GM21528 (cell line): ENCODE results near the gene ELFN1.

ENCODE experiments used
- ATAC-seq: cut with Tn5 transposase; IDR thresholded peaks from one replicate; pipeline ENCODE4 v1.9.1; 2021; ENCODE audit warnings: mild to moderate bottlenecking, moderate library complexity; ENCODE audit not compliant: unreplicated experiment, low FRiP score

ELFN1 gene

DNA sequence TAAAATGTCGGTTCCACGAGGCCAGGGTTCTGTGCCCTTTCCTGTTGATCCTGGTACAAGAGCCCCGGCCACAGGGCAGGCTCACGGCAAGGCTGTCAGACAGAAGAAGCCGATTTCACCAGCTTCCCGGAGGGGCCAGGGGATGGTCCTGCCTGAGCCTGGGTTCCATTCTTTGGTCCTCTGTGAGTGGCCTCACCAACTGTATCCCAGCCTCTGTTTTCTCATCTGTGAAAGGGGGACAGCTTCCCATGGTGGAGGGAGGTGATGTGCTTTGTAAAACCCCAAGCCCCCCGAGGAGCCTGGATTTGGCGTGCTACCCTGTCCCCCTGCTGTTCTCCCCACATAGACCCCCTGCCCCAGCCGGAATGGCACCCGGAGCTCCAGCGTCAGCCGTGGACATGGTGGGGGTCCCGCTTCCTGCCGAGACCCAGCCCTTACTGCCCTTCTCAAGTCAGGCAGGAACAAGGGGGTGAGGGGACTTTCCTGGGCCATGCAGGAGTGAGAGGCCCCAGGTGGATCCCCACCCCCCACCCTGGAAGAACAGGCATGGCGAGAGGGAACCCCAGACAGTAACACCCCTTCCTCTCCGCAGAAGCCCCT lies 28.3 kb upstream of the ELFN1 start:
- ATAC-seq = no peak

DNA sequence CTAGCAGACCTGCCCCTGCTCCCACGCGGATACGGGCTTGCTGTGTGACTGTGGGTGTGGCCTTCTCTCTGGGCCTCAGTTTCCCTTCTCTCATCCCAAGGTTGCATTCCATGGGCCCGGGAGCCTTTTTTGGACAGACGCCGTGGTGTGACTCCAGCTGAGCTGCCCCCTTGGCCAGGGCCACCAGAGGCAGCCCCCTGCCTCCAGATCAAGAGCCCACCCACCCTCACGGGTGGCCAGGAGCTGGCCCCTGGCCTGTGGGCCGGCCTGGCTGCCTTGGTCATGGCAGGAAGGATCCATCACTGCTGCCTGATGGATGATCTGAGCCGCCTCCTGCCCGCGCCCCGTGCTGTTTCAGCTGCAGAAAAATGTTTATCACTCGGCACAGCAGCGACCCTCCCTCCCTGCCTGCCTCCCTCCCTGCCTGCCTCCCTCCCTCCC lies 27.8 kb upstream of the ELFN1 start:
- no peak for ATAC-seq

DNA sequence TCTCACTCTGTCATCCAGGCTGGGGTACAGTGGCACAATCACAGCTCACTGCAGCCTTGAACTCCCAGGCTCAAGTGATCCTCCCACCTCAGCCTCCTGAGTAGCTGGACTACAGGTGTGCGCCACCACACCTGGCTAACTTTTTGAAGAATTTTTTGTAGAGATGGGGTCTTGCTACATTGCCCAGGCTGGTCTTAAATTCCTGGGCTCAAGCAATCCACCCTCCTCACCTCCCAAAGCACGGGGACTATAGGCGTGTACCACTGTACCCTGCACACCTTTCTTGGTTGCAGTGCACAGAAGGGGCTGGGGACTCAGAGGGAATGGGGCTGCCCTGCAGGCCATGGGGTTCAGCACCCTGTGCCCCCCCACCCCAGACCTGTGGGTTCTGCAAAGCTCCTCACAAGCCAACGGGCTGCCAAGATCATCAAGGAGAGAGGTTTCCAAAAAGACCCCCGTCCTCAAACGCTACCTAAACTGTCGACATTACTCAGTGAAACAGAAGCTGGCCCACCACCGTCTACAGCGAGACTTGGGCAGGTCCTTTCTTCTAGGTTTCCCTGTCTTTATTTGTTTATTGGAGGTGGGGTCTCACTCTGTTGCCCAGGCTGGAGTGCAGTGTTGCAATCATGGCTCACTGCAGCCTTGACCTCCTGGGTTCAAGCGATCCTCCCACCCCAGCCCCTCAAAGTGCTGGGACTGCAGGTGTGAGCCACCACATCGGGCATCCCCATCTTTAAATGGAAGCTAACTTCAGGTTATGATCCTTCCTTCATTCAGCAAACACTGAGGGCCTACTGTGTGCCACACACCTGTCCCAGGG lies 26.6 kb upstream of the ELFN1 start:
- ATAC-seq = no peak

DNA sequence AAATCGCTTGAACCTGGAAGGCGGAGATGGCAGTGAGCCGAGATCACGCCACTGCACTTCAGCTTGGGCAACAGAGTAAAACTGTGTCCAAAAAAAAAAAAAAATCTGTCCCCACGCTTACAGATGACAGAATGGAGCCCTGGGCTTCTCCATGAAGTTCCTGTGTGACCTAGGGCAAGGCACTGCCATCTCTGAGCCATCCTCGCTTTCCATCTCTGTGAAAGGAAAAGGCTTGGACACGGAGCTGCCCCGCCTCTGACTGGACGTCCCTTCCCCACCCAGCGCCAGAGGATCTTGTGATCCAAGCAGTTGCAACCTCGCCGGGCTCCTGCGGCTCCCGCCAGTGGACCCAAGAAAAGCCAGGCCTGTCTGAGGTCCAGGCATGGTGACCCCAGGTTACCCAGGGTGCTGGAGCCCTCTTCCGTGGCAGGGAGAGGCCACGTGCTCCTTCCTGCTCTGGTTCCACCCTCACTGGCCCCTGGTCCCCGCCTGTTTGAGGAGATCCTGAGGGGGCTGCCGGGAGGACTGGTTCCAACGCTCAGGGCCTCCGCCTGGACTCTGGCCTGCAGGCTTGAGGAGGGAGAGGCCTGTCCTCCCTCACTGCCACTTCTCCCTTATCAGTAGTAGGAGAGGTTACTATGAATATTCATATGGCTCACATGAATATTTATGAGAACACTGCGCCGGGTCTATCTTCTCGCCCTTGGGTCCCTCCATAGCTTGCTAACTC lies 25.6 kb upstream of the ELFN1 start:
- ATAC-seq = no peak

DNA sequence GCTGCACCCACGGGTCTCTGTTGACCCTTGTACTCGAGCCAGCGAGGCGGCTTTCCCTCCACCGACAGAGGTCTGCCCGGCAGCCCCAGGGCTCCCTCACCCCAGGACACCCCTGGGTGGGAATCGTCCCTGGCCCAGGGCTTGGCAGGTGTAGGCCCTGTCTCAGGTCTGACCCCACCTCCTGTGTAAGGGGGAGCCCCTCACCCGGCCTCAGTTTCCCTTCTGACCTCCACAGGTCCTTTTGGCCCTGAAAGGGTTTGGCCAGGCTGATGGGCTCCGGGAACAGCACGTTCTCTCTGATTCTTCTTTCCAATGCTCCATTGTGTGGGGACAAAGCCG lies 25.0 kb upstream of the ELFN1 start:
- no peak for ATAC-seq

DNA sequence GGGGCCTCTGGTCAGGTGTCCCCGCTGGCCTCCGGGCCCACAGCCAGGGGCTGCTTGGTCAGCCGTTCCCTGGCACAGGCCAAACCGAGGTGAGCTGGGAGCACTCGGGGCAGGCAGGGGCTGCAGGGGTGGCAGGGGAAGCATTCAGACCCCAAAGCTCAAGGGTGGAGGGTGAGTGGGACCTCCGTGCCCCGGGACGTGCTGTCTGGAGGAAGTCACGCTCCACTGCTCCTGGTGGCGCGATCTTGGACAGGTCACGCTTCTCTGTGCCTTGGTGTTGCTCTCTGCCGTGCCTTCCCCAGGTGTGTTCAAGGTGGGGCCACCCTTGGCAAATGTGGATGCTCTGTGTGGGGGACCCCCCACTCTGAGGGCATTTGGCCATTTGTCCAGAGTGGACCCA lies 24.6 kb upstream of the ELFN1 start:
- ATAC-seq = no peak

DNA sequence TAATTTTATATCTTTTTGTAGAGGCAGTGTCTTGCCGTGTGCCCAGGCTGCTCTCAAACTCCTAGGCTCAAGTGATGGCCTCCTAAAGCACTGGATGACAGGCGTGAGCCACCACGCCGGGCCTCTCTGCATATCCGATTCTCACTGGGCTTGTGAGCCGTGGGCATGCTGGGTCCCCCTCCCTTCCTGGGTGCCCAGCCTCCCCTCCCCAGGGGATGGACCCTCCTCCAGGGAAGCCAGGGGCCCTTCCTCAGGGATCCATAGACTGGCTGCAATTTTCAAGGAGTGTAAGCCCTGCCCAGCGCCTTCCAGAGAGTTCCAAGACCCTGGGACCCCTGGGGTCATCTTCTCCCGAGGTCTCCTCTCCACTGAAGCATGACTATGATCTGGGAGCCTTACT lies 23.7 kb upstream of the ELFN1 start:
- no peak for ATAC-seq

DNA sequence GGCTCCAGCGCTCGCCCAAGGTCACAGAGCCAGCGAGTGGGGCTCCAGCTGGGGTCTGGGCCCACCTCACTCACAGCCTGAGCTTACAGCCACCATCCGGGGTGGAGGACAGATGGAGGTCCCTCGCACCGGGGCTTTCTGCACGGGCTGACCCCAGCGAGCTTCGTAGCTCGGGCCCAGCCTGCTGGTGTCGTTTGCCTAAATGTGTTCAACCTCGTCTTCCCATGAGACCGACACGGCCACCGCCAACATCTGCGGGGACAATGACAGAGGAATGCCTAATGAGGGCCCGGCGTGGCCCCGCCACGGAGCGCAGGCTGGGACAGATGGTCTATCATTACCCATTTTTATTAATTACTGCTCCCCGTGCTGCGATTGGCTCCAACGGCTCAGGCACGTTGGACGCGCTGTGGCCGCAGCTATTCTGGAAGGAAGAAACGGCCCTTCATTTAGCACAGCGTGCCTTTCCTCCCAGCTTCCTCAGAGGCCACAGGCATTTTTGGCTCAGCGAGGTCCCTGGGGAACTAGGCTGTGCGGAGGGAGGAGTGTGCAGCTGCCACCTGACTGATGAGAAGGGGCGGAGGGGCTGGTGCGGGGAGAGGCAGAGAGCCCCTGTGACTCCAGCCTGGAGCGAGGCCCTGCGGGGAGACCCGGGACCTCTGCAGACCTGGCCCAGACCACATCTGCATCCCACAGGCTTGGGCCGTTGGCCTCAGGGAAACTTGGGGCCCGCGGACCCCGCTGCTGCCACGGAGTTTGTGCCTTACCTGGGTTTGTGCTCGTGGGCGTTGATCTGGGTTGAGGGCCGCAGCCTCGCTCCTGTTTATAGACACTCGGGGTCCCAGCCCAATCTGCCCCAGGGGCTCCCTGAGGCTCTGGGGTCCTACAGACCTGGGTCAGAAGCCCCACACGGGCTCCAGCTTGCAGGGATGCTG lies 22.9 kb upstream of the ELFN1 start:
- ATAC-seq = no peak

DNA sequence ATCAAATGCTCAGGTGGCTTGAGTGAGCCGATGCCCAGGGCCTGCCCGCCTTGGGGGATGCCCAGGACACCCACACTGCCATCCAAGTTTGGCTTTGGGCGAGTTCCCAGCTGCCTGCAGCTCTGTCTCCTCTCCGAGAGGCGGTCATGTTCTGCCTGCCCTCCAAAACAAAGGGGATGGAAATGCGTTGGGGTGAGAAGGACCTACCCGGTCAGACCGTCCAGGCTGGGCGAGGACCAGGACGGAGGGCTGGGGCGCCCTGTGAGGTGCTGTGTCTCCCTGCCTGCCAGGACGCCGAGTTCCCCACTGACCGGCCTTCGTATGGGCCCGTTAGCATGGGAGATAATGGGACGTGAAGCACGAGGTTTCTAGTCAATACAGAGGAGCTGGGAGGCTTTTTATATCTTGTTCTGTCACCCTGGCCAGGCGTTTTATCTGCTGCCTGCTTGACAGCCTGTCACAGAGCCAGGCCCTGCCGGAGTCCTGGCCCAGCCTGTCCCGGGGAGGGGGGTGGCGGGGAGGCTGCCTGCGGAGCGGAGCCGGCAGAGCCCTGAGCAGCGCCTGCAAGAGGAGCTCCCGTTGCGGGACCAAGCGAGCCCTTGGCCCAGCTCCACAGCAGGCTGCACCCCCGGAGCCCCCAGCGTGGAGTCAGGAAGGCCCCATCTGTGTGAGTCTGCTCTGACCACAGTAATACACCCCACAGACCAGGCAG lies 22.0 kb upstream of the ELFN1 start:
- no peak for ATAC-seq

DNA sequence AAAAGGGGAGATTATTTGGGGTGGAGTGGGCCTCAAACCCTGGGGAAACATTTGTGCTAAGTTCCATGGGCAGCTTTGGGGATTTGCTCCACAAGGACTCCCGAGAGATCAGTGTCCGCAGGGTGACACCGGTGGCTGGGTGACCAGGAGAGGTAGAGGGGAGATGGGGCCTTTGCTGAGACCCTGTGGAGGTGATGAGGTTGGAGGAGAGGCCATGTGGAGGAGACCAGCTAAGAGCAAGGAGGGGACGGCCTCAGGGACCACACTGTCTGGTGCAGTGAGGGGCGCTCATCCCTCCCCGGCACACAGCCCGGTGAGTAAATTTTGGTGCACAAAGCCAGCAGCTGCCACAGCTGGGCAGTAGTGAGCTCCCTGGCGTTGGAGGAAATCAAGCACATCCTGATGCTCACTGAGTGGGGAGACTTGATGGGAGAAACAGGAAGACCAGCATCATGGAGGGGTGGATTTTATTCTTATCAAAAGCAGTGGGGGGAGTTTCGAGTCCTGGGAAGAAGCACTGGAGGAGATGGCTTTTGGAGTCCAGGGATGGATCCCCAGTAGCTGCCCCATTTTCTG lies 20.2 kb upstream of the ELFN1 start:
- ATAC-seq = no peak

DNA sequence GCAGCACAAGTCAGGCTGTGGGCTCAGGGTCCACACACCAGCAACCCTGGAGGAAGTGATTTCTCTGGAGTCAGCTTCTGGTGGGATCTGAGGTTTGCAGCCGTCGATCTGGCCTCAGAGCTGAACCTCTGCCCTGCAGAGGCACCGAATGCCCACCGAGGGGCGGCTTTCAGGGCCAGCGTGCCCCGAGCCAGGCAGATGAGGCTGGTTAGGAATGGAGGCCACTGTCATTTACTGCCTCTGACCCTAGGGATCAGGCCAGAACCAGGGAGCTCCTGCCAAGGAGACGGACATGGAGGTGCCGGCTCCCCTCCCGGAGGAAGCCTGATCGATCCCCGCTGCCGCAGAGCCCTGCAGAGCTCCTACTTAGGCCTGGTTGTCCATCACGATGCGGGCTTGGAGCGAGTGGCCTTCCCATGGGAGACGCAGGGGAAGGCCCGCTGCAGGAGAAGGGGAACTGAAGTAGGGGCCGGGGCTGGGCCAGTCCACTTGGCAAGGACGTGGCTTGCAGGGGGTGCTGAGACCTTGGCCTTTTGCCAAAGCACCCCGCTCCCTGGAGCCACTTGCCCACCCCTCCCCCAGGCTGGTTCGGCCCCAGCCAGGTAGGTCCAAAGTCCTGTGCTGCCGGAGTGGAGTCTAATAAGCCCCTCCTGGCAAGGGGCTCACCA lies 19.6 kb upstream of the ELFN1 start:
- ATAC-seq = no peak

DNA sequence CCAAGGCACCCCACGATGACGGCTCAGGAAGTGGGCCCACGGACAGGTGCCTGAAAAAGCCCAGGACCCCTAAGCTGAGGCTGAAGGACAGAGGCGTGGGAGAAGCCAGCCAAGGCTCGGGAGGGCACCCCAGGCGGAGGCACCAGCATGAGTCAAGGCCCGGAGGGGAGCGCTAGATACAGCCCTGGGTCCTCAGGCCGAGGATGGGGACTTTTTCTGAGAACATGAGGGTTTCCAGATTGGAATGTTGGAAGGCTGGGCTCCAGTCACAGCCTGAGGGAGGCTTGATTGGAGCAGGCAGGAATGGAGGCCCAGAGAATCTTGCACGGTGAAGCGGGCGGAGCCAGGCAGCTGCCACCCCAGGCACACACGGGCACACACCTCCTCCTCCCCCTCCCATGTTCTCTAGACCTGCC lies 19.0 kb upstream of the ELFN1 start:
- ATAC-seq = no peak

DNA sequence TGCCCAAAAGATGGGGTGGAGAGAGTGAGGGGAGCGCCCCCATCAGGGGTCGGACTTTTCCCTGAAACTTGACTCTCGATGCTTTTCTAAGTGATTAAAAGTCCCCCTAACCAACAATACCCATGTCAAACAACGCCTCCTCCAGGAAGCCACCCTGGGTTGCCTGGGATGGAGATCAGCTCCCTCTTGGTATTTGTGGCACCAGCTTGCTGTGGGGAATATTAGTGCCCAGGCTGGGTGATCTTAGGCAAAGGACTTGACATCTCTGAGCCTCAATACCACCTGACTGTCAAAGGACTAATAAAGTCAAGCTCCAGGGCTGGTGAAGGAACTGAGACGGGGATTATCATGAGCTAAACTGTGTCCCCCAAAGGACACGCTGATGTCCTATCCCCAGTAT lies 18.2 kb upstream of the ELFN1 start:
- no peak for ATAC-seq

DNA sequence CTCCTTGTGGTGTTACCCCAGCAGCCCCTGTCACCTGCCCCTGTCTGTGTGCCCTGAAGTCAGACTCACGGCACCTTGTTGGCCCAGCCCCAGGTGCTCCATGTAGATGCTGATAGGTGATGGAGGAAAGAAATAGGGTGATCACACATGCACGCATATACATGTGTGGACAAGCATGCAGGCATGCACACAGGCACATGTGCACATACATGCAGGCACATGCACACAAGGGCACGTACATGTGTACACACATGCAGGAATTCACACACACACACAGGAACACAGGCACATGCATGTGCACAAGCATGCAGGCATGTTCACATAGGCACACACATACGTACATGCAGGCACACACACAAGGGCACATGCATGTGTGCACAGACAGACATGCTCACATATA lies 16.6 kb upstream of the ELFN1 start:
- no peak for ATAC-seq

DNA sequence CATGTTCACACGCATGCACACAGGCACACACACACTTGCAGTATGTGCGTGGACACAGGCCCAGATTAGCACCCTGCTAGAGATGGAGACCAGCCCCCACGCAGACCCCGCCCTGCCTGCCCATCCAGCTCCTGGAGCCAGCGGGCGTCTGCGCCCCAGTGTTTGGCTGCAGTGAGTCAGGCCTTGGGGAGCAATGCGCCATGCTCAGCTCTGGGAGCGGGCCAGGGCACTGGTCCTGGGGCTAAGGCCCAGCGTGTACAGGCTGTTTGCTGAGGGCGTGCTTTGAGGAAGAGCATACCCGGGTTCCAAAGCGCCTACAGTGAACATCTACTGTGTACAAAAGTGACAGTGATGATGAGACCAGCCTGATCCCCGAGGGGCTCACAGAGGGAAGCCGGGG lies 16.0 kb upstream of the ELFN1 start:
- ATAC-seq = no peak

DNA sequence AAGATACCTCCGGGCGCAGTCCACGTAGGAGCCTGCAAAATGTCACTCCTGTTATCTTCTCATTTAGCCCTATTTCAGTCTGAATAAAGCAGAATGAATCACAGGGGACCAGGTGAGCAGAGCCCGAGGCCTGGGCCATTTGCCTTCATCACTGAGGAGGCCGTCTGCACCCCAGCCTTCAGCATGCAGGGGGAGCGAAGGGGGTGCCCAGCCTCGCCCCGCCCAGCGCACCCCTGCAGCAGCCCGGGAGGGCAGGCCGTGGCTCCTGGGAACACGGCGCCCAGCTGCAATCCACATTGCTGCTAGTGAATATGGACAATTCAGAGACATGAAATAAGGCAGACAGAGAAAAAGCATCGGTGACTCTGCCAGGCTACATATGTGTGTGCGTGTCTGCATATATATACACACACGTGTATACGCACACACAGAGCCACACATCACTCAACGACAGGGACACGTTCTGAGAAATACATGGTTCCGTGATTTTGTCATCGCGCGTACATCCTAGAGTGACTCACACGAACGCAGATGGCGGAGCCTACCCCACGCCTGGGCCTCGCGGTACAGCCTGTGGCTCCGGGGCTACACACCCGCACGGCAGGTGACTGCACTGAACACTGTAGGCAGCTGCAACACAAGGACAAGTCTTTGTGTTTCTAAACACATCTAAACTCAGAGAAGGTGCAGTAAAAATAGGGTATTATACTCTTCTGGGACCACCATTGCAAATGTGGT lies 15.2 kb upstream of the ELFN1 start:
- ATAC-seq = no peak

DNA sequence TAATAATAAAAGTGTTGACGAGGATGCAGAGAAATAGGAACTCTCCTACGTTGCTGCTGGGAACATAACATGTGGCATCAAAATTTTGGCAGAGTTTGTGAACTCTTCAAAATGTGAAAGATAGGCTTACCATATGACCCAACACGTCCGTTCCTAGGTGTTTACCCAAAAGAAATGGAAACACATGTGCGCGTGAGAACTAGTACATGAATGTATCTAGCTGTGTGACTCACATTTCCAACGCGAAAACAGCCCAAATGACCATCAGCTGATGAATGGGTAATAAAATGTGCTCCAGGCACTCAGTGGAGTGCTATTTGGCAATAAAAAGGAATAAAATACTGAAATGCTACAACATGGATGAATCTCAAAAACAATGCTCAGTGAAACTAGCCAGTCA lies 10.4 kb upstream of the ELFN1 start:
- no peak for ATAC-seq

DNA sequence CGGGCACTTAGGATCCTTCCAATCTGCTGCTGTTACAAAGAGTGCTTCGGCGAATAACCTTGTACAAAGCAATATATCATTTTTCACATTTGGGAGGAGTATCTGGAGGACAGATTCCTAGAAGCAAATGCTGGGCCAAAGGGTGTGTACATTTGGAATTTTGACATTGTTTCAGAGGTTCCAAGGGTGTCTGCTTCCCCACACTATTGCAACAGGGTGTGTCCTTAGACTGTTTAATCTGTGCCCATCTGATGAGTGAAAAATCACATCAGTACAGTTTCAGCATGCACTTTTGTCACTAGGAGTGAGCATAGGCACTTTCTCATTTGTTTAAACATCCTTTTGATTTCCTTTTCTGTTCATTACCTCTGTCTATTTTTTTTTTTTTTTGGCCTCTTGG lies 8.6 kb upstream of the ELFN1 start:
- no peak for ATAC-seq

DNA sequence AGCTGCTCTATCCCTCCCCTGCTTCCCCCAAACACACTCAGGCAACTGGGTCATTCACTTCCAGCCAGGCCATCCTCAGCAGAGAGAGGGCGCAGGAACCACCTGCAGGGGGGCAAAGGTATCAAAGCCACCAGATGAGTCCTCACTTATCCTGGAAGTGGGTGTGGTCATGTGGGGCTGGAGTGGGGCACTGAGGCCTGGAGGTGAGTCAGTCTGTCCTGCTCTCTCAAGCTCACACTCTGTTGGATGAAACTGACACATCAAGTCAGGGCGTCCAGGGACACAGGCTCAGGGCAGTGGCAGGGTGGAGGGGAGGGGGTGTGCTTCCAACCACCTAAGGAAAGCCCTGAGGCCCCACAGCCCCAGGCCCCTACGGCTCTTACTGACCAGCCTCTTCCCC lies 8.0 kb upstream of the ELFN1 start:
- ATAC-seq = no peak
